HG03520 (cell line): ENCODE measurements around the gene ACVRL1.

ENCODE experiments used
- ATAC-seq: cut with Tn5 transposase; IDR thresholded peaks from one replicate; pipeline ENCODE4 v1.9.1; 2021; ENCODE audit warnings: mild to moderate bottlenecking, moderate library complexity; ENCODE audit not compliant: unreplicated experiment

The ACVRL1 gene

GRCh38 chr12:51914034-51914923 is 7.0 kb downstream of the ACVRL1 start:
- ATAC-seq: no peak

- ATAC-seq: no peak
Measured at GRCh38 chr12:51915003-51915625, 7.8 kb downstream of the ACVRL1 start.

GRCh38 chr12:51915951-51916350 is 8.6 kb downstream of the ACVRL1 start:
- no peak for ATAC-seq

- no peak for ATAC-seq
Measured at GRCh38 chr12:51917041-51917590, 9.8 kb downstream of the ACVRL1 start.

GRCh38 chr12:51917746-51918453 is 10.6 kb downstream of the ACVRL1 start:
- ATAC-seq: no peak

- no peak for ATAC-seq
Measured at GRCh38 chr12:51920046-51920445, 12.7 kb downstream of the ACVRL1 start.

- ATAC-seq: no peak
Measured at GRCh38 chr12:51921017-51921725, 13.9 kb downstream of the ACVRL1 start.

GRCh38 chr12:51922146-51922545 is 14.8 kb downstream of the ACVRL1 start:
- no peak for ATAC-seq

- ATAC-seq: no peak
Measured at GRCh38 chr12:51922762-51923505, 15.6 kb downstream of the ACVRL1 start.

- no peak for ATAC-seq
Measured at GRCh38 chr12:51923506-51924365, 16.4 kb downstream of the ACVRL1 start.

- no peak for ATAC-seq
Measured at GRCh38 chr12:51924551-51925319, 17.4 kb downstream of the ACVRL1 start.

- no peak for ATAC-seq
Measured at GRCh38 chr12:51925346-51926063, 18.2 kb downstream of the ACVRL1 start.

- no peak for ATAC-seq
Measured at GRCh38 chr12:51926064-51926632, 18.8 kb downstream of the ACVRL1 start.

GRCh38 chr12:51926718-51927117 is 19.4 kb downstream of the ACVRL1 start:
- no peak for ATAC-seq

GRCh38 chr12:51932218-51933076 is 25.1 kb downstream of the ACVRL1 start:
- no peak for ATAC-seq

GRCh38 chr12:51934080-51934479 is 26.8 kb downstream of the ACVRL1 start:
- no peak for ATAC-seq
